NCI-H1105 (cell line): ENCODE results near the gene CRB2.

Experiments used
- DNase-seq: peaks from one replicate; lab custom pipeline; 2025; lab: John Stamatoyannopoulos, UW

Gene CRB2

DNA sequence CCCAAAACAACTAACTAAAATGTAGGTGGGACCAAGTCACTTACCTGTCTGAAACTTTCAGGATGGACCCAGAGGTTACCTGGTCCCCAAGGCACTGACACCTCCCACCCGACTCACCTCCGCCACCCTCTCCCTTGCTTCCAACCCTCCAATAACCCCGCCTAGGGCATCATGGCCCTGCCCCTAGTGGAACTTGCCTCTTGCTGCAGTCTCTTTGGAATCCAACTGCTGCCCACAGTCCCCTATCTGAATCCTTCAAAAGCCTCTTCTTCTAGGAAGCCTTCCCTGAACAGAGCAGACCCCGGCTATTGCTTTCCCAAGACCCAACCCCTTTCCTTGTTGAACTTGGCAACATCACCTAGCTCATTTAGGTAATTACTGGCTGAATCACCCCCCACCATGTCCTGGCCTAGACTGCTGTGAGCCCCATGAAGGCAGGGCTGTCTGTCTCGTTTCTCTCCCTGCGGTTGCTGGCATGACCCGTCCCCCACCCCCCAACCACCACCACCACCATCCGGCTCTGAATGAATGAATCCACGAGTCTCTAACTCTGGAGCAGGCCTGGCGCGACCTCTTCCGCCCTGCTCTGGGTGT, 9.4 kb downstream of the CRB2 start:
- no peak for DNase-seq

- DNase-seq = no peak
Measured at GRCh38 chr9:123365881-123366528, 10.0 kb downstream of the CRB2 start.

DNA sequence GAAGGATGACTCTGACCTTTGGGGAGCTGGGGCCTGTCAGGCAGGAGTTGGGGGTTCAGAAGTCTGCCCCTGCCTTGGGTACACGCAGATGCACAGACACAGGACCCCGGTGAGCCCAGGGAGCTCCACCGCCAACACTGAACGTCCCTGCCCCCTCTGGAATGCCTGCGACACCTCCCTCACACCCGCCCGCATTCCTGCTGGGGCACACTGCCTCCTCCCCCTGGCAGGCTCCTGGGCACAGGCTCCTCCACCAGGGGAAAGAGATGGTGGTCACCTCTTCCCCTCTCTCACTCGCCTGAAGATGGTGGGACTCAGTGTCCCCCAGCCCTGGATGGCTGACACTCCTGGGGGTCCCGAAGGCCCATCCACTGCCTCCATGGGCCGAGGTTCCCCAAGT, 12.0 kb downstream of the CRB2 start:
- DNase-seq = no peak

DNA sequence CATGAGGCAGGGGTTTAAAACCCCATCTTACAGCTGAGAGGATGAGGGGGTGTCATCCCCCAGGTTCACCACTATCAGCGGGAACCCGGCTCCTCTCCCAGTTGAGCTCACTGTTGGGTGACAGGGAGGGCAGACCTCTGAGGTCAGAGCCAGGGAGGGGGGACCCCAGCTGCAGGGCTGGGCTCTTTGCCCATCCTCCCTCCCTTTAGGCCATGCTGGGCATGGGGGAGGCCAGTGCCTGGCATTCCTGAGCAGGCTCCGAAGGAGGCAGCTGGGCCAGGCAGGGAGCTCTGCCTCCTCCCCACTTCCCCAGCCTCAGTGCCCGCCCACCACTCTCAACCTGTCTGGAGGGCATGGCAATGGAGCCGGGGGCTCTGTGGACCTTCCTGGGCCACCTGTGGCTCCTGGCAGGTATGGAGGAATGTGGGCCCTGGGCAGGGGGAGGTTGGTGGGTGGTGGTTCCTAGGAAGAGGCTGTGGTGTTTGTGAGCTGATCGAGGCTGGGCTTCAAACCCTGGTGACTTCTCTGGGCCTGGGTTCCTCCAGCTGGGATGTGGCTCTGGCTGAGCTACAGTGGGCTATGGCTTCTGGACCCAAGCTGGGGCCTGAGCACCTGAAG, 12.6 kb downstream of the CRB2 start:
- DNase-seq = no peak

GRCh38 chr9:123369296-123369695, 13.3 kb downstream of the CRB2 start:
- DNase-seq = no peak

DNA sequence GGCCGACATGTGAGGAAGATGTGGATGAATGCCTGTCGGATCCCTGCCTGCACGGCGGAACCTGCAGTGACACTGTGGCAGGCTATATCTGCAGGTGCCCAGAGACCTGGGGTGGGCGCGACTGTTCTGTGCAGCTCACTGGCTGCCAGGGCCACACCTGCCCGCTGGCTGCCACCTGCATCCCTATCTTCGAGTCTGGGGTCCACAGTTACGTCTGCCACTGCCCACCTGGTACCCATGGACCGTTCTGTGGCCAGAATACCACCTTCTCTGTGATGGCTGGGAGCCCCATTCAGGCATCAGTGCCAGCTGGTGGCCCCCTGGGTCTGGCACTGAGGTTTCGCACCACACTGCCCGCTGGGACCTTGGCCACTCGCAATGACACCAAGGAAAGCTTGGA, 14.1 kb downstream of the CRB2 start:
- no peak for DNase-seq

- no peak for DNase-seq
Measured at GRCh38 chr9:123370526-123371227, 14.7 kb downstream of the CRB2 start.

DNA sequence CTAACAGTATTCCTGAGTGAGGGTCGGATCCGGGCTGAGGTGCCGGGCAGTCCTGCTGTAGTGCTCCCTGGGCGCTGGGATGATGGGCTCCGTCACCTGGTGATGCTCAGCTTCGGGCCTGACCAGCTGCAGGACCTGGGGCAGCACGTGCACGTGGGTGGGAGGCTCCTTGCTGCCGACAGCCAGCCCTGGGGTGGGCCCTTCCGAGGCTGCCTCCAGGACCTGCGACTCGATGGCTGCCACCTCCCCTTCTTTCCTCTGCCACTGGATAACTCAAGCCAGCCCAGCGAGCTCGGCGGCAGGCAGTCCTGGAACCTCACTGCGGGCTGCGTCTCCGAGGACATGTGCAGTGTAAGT, 15.2 kb downstream of the CRB2 start:
- DNase-seq = no peak

DNA sequence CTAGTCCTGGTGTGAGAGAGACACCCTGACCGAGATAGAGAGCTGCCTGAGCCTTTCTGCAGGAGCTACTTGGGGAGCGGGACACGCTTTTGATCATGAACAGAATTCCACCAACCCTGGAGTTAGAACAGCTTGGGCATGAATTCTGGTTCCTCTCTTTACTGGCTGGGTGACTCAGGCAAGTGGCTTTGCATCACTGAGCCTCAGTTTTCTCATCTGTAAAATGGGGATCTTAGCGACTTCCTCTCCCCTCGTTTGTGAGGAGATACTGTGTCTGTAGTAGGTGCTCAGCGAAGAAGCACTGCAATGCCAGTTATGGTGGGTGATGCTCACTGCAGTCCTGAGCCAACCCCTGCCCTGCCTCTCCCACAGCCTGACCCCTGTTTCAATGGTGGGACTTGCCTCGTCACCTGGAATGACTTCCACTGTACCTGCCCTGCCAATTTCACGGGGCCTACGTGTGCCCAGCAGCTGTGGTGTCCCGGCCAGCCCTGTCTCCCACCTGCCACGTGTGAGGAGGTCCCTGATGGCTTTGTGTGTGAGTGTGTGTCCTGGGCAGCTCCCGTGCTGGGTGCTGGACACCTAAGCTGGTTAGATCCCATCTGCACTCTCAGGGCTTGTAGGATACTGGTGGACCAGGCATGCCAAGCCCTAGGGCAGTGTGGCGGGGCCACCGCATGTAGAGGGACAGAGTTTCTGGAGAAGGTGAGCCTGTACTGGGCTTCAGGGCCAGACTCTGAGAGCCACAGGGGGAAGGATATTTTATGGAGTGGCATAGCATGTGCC, 16.0 kb downstream of the CRB2 start:
- DNase-seq = no peak

GRCh38 chr9:123372766-123373446, 16.9 kb downstream of the CRB2 start:
- no peak for DNase-seq

GRCh38 chr9:123373447-123373923, 17.5 kb downstream of the CRB2 start:
- DNase-seq = no peak

- no peak for DNase-seq
Measured at GRCh38 chr9:123373946-123374345, 17.9 kb downstream of the CRB2 start.

DNA sequence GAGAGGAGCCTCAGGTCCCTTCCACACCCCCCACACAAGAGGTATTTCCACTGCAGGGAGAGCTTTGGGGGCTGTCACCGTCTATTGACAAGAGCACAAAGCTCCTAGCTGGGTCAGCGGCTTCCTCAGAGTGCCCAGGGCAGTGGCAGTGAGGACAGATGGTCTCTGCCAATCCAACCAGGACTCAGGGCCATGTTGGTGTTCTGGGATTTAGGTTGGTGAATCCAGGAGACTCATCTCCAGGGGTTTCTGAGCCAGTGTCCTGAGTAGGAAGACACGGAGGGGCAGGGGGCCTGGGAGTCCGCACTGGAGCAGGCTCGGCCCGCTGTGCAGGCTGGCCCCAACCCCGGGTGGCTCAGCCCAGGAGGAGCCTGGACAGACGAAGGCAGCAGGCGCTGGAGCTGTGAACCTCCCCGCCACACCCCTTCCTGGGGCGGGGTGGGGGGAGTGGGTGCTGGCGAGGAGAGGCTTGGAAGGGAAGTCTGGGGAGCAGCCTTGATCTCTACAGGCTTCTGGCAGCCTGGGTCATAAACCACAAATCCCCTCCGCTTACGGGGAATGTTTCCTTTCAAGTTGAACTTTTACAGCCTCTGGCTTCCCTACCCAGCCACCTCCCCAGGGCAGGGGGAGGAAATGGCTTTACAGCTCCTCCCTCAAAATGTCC, 19.6 kb downstream of the CRB2 start:
- DNase-seq = no peak

DNA sequence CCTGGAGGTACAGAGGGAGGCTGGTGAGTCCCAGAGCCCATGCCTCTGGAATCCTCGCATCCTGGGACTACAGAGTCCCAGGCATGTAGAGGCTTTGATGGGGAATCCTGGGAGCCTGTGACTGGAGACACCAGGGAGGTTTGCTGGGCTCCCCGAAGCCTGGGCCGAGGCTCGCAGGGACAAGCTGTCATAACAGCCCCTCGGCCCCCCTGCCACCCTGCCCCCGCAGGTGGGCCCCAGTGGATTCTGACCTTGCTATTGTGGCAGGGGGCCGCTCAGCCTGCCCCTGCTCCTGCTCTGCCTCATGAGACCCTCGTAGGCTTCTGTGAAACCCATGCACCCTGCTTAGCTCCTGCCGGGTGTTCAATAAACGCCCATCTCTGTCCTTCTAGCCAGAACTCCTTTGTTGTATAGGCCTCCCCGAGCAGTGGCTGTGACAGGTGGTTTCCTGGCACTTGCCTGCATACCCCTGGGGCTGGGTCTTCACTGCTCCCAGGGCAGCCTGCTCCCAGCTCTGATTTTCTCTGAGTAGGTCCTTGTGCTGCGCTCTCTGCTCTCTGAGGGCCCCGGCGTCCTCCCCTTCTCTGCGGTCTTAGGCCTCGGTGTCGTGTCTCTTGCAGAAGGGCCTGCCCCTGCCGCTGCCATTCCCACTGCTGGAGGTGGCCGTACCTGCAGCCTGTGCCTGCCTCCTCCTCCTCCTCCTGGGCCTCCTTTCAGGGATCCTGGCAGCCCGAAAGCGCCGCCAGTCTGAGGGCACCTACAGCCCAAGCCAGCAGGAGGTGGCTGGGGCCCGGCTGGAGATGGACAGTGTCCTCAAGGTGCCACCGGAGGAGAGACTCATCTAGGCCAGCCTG, 20.4 kb downstream of the CRB2 start:
- no peak for DNase-seq

DNA sequence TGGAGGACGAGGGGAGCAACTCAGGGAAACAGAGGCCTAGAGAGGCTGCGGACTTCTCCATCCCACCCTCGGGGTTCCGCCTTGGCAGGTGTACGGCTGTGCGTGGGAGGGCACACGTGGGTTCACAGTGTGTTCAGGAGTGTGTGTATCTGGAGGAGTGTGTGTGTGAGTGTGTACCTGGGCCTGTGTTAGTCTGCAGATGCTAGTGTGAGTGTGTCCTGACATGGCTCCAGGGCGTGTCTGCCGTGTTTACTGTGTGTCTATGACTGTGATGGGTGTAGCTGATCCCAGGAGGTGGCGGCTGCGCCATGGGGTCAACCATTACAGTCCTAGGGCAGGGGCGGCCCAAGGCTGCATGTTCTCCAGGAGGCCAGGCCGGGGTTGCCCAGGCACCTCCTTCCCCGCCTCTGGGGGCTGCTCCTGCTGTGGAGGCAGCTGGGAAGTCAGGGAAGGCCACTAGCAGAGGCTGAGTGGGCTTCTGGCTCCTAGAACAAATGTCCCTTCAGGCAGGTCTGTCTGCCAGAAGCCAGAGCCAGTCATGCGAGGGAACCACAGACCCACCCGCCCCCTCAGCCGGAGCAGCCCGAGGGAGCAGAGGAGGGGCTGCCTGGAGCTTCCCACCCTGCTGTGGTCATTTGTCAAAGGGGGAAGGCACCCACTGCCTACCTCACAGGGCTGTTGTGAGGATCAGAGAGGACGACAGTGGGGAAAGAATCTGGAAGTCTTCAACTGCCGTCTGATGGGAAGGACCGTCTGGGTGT, 21.4 kb downstream of the CRB2 start:
- no peak for DNase-seq

DNA sequence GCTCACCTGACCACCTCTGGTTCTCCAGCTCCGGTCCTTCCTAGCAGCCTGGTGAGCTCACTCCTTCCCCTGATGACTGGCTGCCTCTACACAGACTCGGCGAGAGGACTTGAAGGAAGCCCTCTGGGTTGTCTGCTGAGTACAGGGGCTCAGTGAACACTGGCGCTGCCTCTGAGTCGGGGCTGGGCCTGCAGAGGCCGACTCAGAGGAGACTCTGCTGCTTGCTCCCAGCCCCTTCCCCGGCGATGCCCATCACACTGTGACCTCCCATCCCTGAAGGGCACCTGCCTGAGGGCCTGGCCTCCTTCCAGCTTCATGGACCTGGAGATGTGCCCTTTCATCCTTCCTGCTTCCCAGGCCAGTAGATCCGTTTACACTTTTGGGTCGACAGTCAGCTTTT, 22.0 kb downstream of the CRB2 start:
- DNase-seq = no peak

DNA sequence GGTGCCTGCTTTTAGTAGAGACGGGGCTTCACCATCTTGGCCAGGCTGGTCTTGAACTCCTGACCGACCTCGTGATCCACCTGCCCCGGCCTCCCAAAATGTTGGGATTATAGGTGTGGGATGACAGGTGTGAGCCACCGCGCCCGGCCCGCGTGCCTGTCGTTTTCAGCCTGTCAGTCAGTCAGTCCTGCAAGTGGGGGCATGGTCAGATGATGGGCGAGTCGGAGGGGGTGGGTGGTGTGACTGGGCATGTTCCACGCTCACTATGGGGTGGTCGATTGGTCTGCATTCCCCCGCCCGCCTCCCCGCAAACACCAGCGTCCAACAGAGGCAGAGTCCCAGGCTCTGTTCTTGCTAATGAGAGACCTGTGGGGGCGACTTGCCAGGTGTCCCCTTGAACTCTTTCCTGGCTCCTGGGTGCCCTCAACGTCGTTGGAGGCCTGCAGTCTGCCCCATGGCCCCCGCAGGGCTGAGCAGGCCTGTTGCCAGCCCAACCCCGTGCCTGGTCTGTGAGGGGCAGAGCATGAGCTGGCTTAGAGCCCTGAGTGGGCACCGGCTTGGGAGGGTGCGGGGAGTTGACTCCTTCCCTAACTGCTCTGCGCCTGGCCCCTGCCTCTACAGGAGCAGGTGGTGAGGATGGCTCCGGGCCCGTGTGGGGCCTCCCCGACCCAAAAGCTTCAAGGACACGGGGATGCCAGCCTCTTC, 23.1 kb downstream of the CRB2 start:
- DNase-seq = no peak

DNA sequence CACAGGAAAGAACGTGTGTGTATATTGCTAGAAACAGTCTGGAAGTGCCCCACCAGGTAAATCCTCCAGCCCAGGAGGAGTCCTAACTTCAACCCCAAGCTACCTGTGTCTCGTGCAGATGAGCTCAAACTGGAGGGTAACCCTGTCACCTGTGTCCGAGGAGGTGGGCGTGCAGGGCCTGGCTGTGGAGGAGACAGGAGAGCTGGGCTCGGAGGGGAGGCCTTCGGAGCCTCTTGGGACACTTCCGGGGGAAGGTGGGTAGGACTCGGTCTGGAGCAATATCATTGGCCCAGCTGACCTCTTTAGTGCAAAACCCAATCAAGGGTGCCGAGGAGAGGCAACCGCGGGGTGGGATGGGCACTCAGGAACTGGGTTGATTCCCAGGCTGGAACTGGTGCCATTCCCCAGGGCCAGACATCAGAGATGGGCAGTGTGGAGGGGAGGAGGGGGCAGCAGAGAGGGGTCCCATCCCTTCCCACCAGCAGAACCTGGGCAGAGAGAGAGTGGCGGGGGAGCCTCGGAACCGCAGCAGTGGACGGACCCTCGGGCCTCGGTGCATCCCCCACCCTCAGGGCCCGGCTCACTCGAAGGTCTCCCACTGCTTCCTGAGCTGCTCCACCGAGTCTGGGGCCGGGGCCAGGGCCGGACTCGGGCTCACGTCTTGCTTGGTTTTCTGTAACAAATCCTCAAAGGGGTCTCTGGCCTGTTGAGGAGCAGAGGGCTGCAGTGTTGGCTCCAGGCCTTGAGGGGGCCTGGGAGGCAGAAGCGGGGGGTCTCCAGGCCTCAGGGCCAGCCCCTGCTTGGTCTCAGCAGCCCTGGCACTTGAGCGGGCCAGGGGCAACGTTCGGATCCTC, 25.1 kb downstream of the CRB2 start:
- DNase-seq = no peak
